B cell (primary cell): ENCODE results near the gene HAPLN1.

Experiments
- EZH2 ChIP-seq: IDR thresholded peaks from 2 replicates; pipeline ENCODE4 v1.6.1; 2012; ENCODE audit warnings: borderline replicate concordance, low read depth, mild to moderate bottlenecking, moderate library complexity, low read length; ENCODE audit not compliant: insufficient read depth, poor library complexity, severe bottlenecking
- TF ChIP-seq, protein P1 (sequence below): fragments of 200-600 bp; IDR thresholded peaks from one replicate; pipeline ENCODE4 v1.8.0; 2022; ENCODE audit warnings: antibody characterized with exemption, mild to moderate bottlenecking

DNA sequence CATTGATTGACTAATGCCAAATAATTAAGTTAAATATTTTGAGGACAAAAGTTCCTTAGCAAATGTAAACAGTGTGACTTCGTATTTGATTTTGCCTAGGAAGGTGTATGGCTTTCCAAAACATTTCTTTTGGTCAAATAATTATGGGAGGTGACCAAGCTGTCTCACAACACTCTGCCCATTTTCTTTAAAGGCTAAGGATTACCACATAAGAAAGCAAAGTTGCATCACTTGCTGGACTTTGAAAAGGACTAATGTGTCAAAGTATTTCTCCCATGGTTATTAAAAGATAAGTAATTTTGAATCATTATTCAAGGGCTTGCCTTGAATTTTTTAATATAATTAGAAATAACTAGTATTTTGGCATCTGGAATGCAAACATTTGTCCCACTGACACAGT lies 74.7 kb downstream of the HAPLN1 start:
- TF ChIP-seq, protein P1, sequence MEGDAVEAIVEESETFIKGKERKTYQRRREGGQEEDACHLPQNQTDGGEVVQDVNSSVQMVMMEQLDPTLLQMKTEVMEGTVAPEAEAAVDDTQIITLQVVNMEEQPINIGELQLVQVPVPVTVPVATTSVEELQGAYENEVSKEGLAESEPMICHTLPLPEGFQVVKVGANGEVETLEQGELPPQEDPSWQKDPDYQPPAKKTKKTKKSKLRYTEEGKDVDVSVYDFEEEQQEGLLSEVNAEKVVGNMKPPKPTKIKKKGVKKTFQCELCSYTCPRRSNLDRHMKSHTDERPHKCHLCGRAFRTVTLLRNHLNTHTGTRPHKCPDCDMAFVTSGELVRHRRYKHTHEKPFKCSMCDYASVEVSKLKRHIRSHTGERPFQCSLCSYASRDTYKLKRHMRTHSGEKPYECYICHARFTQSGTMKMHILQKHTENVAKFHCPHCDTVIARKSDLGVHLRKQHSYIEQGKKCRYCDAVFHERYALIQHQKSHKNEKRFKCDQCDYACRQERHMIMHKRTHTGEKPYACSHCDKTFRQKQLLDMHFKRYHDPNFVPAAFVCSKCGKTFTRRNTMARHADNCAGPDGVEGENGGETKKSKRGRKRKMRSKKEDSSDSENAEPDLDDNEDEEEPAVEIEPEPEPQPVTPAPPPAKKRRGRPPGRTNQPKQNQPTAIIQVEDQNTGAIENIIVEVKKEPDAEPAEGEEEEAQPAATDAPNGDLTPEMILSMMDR = no peak
- no peak for TF ChIP-seq EZH2
